ENCODE results near the gene CCDC167.

CCDC167 gene

DNA sequence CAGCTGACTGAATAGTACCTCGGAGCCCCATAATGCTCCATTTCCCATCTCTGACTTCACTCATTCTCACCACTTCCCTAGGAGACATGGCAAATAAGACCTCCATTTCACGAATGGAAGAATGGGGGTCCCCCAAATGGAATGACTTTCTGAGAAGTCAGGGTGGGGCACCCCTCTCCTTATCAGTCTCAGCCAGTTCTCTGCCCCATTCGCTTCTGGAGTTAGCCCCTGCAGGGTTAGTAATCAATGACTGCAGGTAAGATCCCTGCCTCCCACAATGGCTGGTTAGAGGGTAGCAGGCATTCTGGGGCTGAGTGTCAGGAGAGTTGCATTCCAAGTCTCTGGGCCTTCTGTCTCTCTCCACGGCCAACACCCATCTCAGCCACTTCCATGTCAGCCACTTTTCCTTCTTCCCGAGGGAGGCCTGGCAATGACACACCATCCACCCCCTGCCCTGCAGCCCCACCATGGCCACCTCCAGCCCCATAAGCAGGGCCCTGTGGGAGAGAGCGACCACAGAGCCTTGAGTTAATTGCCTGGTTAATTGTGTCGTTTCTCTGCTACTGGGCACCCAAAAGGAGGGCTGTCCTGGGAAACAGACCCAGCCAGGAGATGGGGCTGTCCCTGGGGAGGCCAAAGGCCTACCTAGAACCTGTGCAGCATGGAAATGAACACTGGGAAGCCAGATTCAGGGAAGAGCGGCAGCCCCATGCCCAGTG, 13.4 kb downstream of the CCDC167 start:
- Histone ChIP-seq H3K4me3 (no peak overlapping the region), H3K27ac (no peak overlapping the region), H3K9ac (no peak overlapping the region), H3K27me3 (no peaks in the 10 kb centered on the region), H3K4me2 (no peak overlapping the region), H4K20me1 (peaks cover 28 to 73% (median 43%) of the 10 kb centered on the region in 11 experiments; a peak in 20 of 22 replicates), H3K9me3 (replicated peaks in 1 of 11) (no peaks in the 10 kb centered on the region), H3K36me3 (peaks cover 13 to 30% (median 22%) of the 10 kb centered on the region in 11 experiments; a peak in 21 of 22 replicates), H3K4me1 (peaks cover 25 to 80% (median 70%) of the 10 kb centered on the region in 10 experiments)
- no peak for TF ChIP-seq Cebpa-rat (IDR thresholded peaks at IDR 0.05)

DNA sequence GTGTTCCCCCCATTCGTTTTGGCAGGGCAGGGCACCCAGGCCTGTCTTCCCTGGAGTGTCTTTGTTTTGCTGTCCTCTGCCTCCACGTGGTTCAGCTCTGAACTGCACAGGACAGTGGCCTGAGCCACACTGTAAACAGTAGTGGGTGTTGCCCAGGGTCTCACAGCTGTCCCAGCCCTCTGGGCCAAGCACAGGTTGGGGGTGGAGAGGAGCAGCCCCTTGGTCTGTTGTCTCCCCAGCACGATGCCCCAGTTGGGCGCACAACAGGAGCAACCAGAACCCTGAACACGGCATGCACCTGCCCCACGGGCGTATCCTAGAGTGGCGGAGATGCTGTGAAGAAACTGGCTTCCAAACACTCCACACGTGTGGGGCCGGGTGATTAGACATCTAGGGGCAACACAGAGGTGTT, 14.4 kb downstream of the CCDC167 start:
- H3K27ac ChIP-seq: peak overlapping the region in 2 of 11 experiments; percentile 10 to 49; a peak in 1 of 22 replicates
- peaks cover 22 to 40% (median 32%) of the 10 kb centered on the region in 11 experiments for H3K36me3 ChIP-seq

GRCh38 chr6:37484786-37485170, 14.9 kb downstream of the CCDC167 start:
- no peak overlapping the region; a peak in 1 of 20 replicates for H3K4me3 ChIP-seq
- no peaks in the 10 kb centered on the region for H3K9me3 ChIP-seq (replicated peaks in 1 of 11)
- no peak for TF ChIP-seq Cebpa-rat (IDR thresholded peaks at IDR 0.05)
- H3K27me3 ChIP-seq: no peaks in the 10 kb centered on the region
- peaks cover 28 to 45% (median 37%) of the 10 kb centered on the region in 11 experiments for H3K36me3 ChIP-seq
- peak overlapping the region; percentile 50 to 78 (median 66) for H3K4me2 ChIP-seq
- peaks cover 14 to 63% (median 28%) of the 10 kb centered on the region in 11 experiments; a peak in 20 of 22 replicates for H4K20me1 ChIP-seq
- H3K27ac ChIP-seq: peak overlapping the region in 7 of 11 experiments; percentile 29 to 66 (median 45); a peak in 11 of 22 replicates
- H3K4me1 ChIP-seq: peaks cover 19 to 72% (median 59%) of the 10 kb centered on the region in 10 experiments
- H3K9ac ChIP-seq: peak overlapping the region in 8 of 11 experiments; percentile 22 to 68 (median 58); a peak in 13 of 22 replicates

More for the DNA sequence above, 14.4 kb downstream of the CCDC167 start:
- Histone ChIP-seq H3K4me2 (peak overlapping the region in 8 of 11 experiments; percentile 54 to 78 (median 69); a peak in 11 of 22 replicates), H3K9me3 (replicated peaks in 1 of 11) (no peaks in the 10 kb centered on the region), H4K20me1 (peaks cover 18 to 64% (median 33%) of the 10 kb centered on the region in 11 experiments; a peak in 20 of 22 replicates), H3K4me1 (peaks cover 25 to 77% (median 64%) of the 10 kb centered on the region in 10 experiments), H3K9ac (peak overlapping the region in 2 of 11 experiments; percentile 55 to 61; a peak in 4 of 22 replicates), H3K27me3 (no peaks in the 10 kb centered on the region), H3K4me3 (no peak overlapping the region)
- no peak for TF ChIP-seq Cebpa-rat (IDR thresholded peaks at IDR 0.05)

DNA sequence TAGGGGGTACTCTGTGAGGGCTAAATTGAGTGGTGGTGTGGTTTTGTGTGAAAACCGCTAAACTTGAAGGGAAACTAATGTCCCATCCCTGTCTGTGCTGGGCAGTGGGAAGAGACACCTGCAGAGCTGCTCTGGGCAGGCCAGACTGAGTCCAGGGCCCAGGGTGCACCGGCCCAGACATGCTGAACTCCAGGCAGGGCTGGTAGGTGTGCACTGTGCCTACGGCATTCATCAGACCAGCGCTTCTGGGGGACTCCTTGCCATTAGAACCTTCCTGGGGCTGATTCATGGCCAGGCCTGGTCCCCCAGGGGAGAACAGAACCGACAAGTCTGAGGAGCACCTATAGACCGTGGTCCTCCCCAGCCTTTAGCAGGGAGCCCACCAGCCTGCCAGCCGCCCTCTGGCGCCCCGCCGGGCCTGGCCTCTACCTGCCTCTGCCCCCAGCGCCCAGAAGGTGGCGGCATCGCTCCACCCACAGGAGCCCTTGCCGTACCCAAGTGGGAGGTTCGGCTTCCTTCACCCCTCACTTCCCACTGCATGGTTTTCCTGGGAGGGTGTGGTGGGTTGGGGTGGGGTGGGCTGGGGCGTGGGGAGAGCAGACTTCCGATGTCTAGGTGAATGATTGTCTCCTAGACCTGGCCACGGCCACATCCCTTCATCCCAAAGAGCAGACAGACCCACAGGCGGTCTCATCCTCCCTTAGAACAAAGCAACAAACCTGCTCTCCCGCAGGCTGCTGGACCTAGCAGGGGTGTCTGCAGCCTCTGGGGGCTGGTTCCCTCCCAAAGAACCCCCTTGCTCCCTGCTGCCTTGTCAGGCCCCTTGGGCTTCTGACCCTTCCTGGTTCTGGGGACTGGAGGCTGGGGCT, 15.5 kb downstream of the CCDC167 start:
- Histone ChIP-seq H3K27ac (peak overlapping the region in 7 of 11 experiments; percentile 40 to 66 (median 51); a peak in 13 of 22 replicates), H3K9me3 (replicated peaks in 1 of 11) (no peaks in the 10 kb centered on the region), H3K4me1 (peaks cover 18 to 65% (median 53%) of the 10 kb centered on the region in 10 experiments), H4K20me1 (peaks cover 9 to 63% (median 23%) of the 10 kb centered on the region in 11 experiments; a peak in 18 of 22 replicates), H3K4me2 (peak overlapping the region; percentile 51 to 78 (median 67)), H3K4me3 (no peak overlapping the region; a peak in 1 of 20 replicates), H3K36me3 (peaks cover 34 to 51% (median 43%) of the 10 kb centered on the region in 11 experiments), H3K27me3 (no peaks in the 10 kb centered on the region), H3K9ac (peak overlapping the region in 9 of 11 experiments; percentile 22 to 68 (median 56); a peak in 14 of 22 replicates)
- TF ChIP-seq Cebpa-rat (IDR thresholded peaks at IDR 0.05): no peak

DNA sequence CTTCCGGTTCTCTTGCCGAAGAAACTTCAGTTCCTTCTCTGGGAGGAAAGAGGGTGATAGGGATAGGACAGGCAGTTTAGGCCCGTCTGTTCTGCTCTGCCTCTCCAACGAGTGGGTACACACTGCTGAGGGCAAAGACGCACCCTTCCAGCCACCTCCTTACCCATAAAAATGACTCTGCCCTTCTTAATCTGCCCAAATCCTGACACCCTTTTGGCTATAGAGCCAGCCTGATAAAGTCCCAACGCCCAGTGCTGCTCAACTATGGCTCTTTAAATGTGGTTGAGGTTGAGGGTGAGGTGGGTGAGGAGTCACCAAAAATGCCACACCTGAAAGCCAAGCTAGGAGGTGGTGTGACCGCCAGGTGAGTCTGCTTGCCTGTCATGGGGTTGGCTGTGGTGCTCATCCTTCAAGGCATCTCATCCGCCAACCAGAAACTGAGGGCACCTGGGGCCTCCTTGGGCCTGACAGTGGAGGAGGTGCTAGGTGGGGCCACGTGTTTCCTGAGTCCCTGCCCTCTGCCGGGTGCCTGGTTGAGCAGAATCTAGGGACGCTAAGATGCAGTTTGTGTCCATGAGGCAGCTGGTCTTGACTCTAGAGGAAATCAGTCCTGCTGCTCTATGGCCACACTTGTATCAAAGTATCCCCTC, 16.3 kb downstream of the CCDC167 start:
- Histone ChIP-seq H3K36me3 (peaks cover 42 to 57% (median 51%) of the 10 kb centered on the region in 11 experiments), H3K27me3 (no peaks in the 10 kb centered on the region), H3K4me1 (peaks cover 18 to 59% (median 50%) of the 10 kb centered on the region in 10 experiments), H3K9ac (peak overlapping the region in 8 of 11 experiments; percentile 0 to 56 (median 44); a peak in 14 of 22 replicates), H3K9me3 (replicated peaks in 1 of 11) (no peaks in the 10 kb centered on the region), H3K4me3 (no peak overlapping the region), H4K20me1 (peaks cover 6 to 60% (median 19%) of the 10 kb centered on the region in 11 experiments; a peak in 15 of 22 replicates), H3K27ac (peak overlapping the region in 10 of 11 experiments; percentile 44 to 65 (median 58); a peak in 20 of 22 replicates), H3K4me2 (peak overlapping the region; percentile 31 to 71 (median 59))
- TF ChIP-seq Cebpa-rat (IDR thresholded peaks at IDR 0.05): no peak

GRCh38 chr6:37482606-37483251, 17.0 kb downstream of the CCDC167 start:
- H4K20me1 ChIP-seq: peaks cover 0 to 60% (median 12%) of the 10 kb centered on the region in 11 experiments; a peak in 13 of 22 replicates
- H3K36me3 ChIP-seq: peaks cover 47 to 64% (median 57%) of the 10 kb centered on the region in 11 experiments
- peaks cover 18 to 52% (median 44%) of the 10 kb centered on the region in 10 experiments for H3K4me1 ChIP-seq
- H3K9ac ChIP-seq: peak overlapping the region in 8 of 11 experiments; percentile 0 to 56 (median 39); a peak in 13 of 22 replicates
- H3K4me3 ChIP-seq: no peak overlapping the region
- H3K27me3 ChIP-seq: no peaks in the 10 kb centered on the region
- H3K9me3 ChIP-seq (replicated peaks in 1 of 11): no peaks in the 10 kb centered on the region
- peak overlapping the region; percentile 31 to 71 (median 59) for H3K4me2 ChIP-seq
- H3K27ac ChIP-seq: peak overlapping the region in 10 of 11 experiments; percentile 44 to 65 (median 58); a peak in 20 of 22 replicates
- no peak for TF ChIP-seq Cebpa-rat (IDR thresholded peaks at IDR 0.05)

GRCh38 chr6:37481711-37482605, 17.7 kb downstream of the CCDC167 start:
- no peak for TF ChIP-seq Cebpa-rat (IDR thresholded peaks at IDR 0.05)
- Histone ChIP-seq H3K36me3 (peaks cover 54 to 71% (median 65%) of the 10 kb centered on the region in 11 experiments), H3K4me1 (peaks cover 23 to 47% (median 39%) of the 10 kb centered on the region in 10 experiments), H3K27me3 (no peaks in the 10 kb centered on the region), H3K4me3 (no peak overlapping the region), H3K9me3 (replicated peaks in 1 of 11) (no peaks in the 10 kb centered on the region), H3K27ac (peak overlapping the region in 5 of 11 experiments; percentile 54 to 65 (median 62); a peak in 6 of 22 replicates), H3K9ac (peak overlapping the region in 4 of 11 experiments; percentile 25 to 56 (median 52); a peak in 4 of 22 replicates), H4K20me1 (peaks cover 0 to 55% (median 8%) of the 10 kb centered on the region in 11 experiments; a peak in 11 of 22 replicates), H3K4me2 (peak overlapping the region in 9 of 11 experiments; percentile 31 to 66 (median 59); a peak in 16 of 22 replicates)

Measured in BLaER1 treated with 17β-estradiol and CSF1 and Interleukin-3, amounts not matched to agents 10 nM and 100 nM (cell line).